SK-N-SH (cell line): ENCODE results near the gene RELCH.

Experiments
- EZH2phosphoT487 ChIP-seq: fragments of 200-600 bp; sonication (generic); IDR thresholded peaks from 2 replicates; pipeline ENCODE4 v1.6.1; 2017; ENCODE audit warnings: low read depth, mixed run types, mild to moderate bottlenecking, antibody characterized with exemption, moderate library complexity, borderline replicate concordance
- GABPA ChIP-seq: IDR thresholded peaks from 2 replicates; pipeline ENCODE4 v1.4.0; 2012; ENCODE audit warnings: low read depth, mild to moderate bottlenecking
- MEF2A ChIP-seq: IDR thresholded peaks from 2 replicates; pipeline ENCODE4 v1.4.0; 2012; ENCODE audit warnings: low read depth, borderline replicate concordance
- POLR2AphosphoS5 ChIP-seq: IDR thresholded peaks from 2 replicates; pipeline ENCODE4 v1.6.1; 2012; ENCODE audit warnings: low read depth, low read length
- RXRA ChIP-seq: IDR thresholded peaks from 2 replicates; pipeline ENCODE4 v1.4.0; 2012; ENCODE audit warnings: low read depth, mild to moderate bottlenecking, borderline replicate concordance
- SIN3A ChIP-seq: IDR thresholded peaks from 2 replicates; pipeline ENCODE4 v1.6.1; 2012; ENCODE audit warnings: low read depth, mild to moderate bottlenecking, low read length, moderate library complexity, borderline replicate concordance
- SMC3 ChIP-seq: IDR thresholded peaks from 2 replicates; pipeline ENCODE4 v1.6.1; 2012; ENCODE audit warnings: low read depth, low read length, improper control_type of control experiment
- TF ChIP-seq, protein P1 (sequence below): fragments of 200-600 bp; sonication (generic); IDR thresholded peaks from 2 replicates; pipeline ENCODE4 v1.6.1; 2017; ENCODE audit warnings: antibody characterized with exemption, mild to moderate bottlenecking, moderate library complexity
- TF ChIP-seq, protein P2 (sequence below): IDR thresholded peaks from 2 replicates; pipeline ENCODE4 v1.4.0; 2012; ENCODE audit warnings: low read depth
- TF ChIP-seq, protein P3 (sequence below): IDR thresholded peaks from 2 replicates; pipeline ENCODE4 v1.4.0; 2012; ENCODE audit warnings: low read depth, borderline replicate concordance

DNA sequence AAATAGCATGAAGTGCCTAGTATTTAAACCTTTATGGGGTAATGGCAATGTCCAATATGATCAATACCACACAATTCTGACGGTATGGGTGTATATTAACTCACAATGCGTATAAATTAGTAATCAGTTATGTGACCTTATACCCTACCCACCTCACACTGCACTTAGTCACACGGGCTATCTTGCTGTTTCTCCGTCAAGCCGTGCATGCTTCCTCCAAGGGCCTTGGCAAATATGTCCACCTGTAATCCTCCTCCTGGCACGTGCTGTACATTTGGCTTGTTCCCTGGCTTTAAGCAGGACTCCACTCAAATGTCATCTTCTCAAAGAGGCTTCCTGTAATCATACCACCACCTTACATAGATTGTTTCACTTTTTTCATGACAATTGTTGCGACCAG, 150.3 kb downstream of the RELCH start:
- TF ChIP-seq, protein P1, sequence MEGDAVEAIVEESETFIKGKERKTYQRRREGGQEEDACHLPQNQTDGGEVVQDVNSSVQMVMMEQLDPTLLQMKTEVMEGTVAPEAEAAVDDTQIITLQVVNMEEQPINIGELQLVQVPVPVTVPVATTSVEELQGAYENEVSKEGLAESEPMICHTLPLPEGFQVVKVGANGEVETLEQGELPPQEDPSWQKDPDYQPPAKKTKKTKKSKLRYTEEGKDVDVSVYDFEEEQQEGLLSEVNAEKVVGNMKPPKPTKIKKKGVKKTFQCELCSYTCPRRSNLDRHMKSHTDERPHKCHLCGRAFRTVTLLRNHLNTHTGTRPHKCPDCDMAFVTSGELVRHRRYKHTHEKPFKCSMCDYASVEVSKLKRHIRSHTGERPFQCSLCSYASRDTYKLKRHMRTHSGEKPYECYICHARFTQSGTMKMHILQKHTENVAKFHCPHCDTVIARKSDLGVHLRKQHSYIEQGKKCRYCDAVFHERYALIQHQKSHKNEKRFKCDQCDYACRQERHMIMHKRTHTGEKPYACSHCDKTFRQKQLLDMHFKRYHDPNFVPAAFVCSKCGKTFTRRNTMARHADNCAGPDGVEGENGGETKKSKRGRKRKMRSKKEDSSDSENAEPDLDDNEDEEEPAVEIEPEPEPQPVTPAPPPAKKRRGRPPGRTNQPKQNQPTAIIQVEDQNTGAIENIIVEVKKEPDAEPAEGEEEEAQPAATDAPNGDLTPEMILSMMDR = no peak
- TF ChIP-seq RXRA = no peak
- TF ChIP-seq GABPA = no peak
- no peak for TF ChIP-seq SMC3
- TF ChIP-seq POLR2AphosphoS5 = no peak
- no peak for TF ChIP-seq EZH2phosphoT487
- TF ChIP-seq SIN3A = no peak
- TF ChIP-seq, protein P2, sequence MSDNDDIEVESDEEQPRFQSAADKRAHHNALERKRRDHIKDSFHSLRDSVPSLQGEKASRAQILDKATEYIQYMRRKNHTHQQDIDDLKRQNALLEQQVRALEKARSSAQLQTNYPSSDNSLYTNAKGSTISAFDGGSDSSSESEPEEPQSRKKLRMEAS = no peak
- TF ChIP-seq, protein P3, sequence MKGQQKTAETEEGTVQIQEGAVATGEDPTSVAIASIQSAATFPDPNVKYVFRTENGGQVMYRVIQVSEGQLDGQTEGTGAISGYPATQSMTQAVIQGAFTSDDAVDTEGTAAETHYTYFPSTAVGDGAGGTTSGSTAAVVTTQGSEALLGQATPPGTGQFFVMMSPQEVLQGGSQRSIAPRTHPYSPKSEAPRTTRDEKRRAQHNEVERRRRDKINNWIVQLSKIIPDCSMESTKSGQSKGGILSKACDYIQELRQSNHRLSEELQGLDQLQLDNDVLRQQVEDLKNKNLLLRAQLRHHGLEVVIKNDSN = no peak
- TF ChIP-seq MEF2A = no peak
